AG10803 (cell line): Measurements from ENCODE around the gene HNRNPA2B1.

ENCODE experiments used
- DNase-seq: peaks from one replicate; pipeline ENCODE4 v3.0.0; 2010; ENCODE audit warnings: low read depth
- H3K4me3 ChIP-seq: 2 replicates; pipeline ENCODE4 v1.5.1; 2011; ENCODE audit warnings: mild to moderate bottlenecking, low read length, control low read depth
- TF ChIP-seq, protein P1 (sequence below): conservative IDR thresholded peaks from 2 replicates; pipeline ENCODE4 v1.5.1; 2011; ENCODE audit warnings: mild to moderate bottlenecking, low read length, control low read depth, inconsistent platforms

The HNRNPA2B1 gene

DNA sequence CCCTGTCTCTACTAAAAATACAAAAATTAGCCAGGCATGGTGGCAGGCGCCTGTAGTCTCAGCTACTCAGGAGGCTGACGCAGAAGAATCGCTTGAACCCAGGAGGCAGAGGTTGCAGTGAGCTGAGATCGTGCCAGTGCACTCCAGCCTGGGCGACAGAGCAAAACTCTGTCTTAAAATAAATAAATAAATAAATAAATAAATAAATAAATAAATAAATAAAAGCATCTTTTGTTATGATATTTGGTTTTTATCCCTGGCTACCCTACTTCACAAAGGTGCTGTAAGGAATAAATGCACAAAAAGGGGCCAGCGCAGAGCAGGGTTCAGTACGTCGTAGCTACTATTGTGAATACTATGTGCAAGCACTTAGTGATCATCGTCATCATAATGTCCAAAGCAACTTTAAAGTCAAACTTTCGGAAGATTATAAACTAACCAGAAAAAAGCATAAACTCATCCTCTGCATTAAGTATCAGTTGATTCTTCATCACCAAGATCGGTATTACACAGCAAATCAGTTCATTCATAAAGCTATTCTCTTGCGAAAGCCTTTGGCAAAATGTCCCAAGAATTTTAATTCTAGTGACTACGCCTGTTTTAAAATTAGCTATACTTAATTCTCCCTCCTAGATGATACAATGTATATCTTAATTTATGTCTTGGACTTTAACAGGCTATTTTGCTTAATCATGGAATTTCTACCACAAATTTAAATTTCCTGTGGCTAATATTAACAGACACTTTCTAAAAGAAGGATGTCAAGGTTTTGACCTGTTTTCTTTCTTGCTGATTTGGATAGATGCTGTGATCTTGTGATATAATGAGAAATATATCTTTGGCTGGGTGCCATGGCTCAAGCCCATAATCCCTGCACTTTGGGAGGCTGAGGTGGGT lies 56.1 kb downstream of the HNRNPA2B1 start:
- TF ChIP-seq, protein P1, sequence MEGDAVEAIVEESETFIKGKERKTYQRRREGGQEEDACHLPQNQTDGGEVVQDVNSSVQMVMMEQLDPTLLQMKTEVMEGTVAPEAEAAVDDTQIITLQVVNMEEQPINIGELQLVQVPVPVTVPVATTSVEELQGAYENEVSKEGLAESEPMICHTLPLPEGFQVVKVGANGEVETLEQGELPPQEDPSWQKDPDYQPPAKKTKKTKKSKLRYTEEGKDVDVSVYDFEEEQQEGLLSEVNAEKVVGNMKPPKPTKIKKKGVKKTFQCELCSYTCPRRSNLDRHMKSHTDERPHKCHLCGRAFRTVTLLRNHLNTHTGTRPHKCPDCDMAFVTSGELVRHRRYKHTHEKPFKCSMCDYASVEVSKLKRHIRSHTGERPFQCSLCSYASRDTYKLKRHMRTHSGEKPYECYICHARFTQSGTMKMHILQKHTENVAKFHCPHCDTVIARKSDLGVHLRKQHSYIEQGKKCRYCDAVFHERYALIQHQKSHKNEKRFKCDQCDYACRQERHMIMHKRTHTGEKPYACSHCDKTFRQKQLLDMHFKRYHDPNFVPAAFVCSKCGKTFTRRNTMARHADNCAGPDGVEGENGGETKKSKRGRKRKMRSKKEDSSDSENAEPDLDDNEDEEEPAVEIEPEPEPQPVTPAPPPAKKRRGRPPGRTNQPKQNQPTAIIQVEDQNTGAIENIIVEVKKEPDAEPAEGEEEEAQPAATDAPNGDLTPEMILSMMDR, result no peak
- DNase-seq, result no peak

GRCh38 chr7:26143298-26144048 lies 57.1 kb downstream of the HNRNPA2B1 start:
- peak; percentile 51 for DNase-seq
- TF ChIP-seq, protein P1, result no peak
- H3K4me3 ChIP-seq, result no peak overlapping the region

More for the DNA sequence above, 56.1 kb downstream of the HNRNPA2B1 start:
- no peak overlapping the region for H3K4me3 ChIP-seq

DNA sequence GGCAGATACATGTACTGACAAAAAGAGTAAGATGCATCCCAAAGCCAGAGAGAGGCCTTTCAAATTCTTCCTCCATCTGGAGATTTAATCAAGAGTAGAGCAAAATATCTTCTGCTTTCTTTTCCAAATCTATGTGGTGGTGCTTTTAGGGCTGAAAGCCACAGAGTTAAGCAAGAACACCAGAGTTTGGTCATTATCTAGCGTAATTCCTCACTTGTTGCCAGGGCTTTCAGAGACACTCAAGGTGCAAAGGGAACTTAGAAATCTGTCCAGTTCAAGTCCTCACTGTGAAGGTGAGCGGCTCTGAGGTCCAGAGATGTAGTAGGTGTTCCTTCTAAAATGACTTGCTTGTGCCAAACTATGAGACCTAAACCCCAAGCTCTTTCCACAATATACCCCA lies 59.5 kb downstream of the HNRNPA2B1 start:
- TF ChIP-seq, protein P1, result no peak
- no peak overlapping the region for H3K4me3 ChIP-seq
- DNase-seq, result peak; percentile 23

DNA sequence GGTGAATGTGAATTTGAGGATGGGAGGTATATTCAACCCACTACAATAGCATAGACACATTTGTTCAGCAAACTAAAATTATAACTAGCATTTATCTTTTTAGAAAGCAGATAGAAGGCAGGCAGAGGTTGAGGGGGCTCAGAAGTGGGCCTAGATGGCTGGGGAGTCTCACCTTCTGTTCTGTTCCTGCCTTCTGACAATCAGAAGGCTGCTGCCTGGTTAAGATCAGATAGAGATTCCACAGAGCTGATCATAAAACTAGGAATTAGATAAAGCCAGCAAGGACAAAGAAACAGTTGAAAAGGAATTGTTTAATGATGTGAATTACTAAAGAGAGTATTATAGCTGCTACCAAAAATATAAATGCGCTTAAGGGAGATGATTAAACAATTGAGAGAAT lies 60.2 kb downstream of the HNRNPA2B1 start:
- no peak overlapping the region for H3K4me3 ChIP-seq
- DNase-seq, result no peak
- TF ChIP-seq, protein P1, result no peak
